Effector memory CD8-positive, alpha-beta T cell (primary cell): ENCODE measurements around the gene SERPINE1.
"Not testable (repeated sequence)": the region's sequence is repeated elsewhere in the genome, so short reads cannot be mapped to it uniquely, and the experiment has no call there.

Experiments used
- ATAC-seq: fragments of 150-1000 bp; cut with Tn5 transposase; replicated peaks from 2 replicates; pipeline ENCODE4 v1.10.0; 2021; ENCODE audit warnings: mild to moderate bottlenecking, moderate library complexity
- DNase-seq, 3 experiments: peaks; one replicate each; pipeline ENCODE4 v3.0.0; 2021
- H3K27ac Mint-ChIP-seq, 2 donors: one replicate each; pipeline ENCODE4 v1.8.0; 2022; ENCODE audit warnings: mild to moderate bottlenecking in 2 of 2, mixed read lengths in 2 of 2, moderate library complexity in 2 of 2
- H3K27me3 Mint-ChIP-seq, 2 donors: one replicate each; pipeline ENCODE4 v1.8.0; 2022; ENCODE audit warnings: mixed read lengths in 2 of 2
- H3K36me3 Mint-ChIP-seq: one replicate; pipeline ENCODE4 v1.8.0; 2022; ENCODE audit warnings: mild to moderate bottlenecking, moderate library complexity, mixed read lengths; ENCODE audit not compliant: insufficient read depth
- H3K4me1 Mint-ChIP-seq, 2 donors: one replicate each; pipeline ENCODE4 v1.8.0; 2022; ENCODE audit warnings: low read depth in 2 of 2, mixed read lengths in 2 of 2
- H3K4me3 Mint-ChIP-seq, 2 donors: one replicate each; pipeline ENCODE4 v1.8.0; 2022; ENCODE audit warnings: mild to moderate bottlenecking in 2 of 2, mixed read lengths in 2 of 2, moderate library complexity in 2 of 2
- H3K9me3 Mint-ChIP-seq, 2 donors: one replicate each; pipeline ENCODE4 v1.8.0; 2022; ENCODE audit warnings: mixed read lengths in 2 of 2

The SERPINE1 gene

DNA sequence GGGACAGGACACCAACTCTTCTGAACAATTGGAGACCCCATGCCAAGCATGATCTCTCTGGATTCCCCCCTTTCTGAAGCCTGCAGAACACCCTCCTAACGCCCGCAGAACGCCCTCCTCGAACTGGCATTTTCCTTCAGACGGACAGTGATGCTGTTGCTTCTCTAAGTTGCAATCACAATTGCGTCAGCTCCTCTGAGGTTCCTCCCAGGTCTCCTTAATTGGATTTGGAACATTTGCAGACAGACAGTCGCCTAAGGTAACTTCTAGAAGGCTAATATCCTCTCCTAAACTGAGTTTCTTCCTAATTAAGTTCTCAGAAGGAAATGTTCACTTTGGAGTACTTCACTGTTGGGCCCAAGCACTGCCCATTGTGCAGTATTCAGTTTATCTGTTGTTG lies 20.5 kb upstream of the SERPINE1 start:
- Mint-ChIP-seq H3K4me1 (no peaks in the 10 kb centered on the region), H3K4me3 (no peak overlapping the region), H3K36me3 (peaks cover 8% of the 10 kb centered on the region), H3K9me3 (no peaks in the 10 kb centered on the region), H3K27ac (no peak overlapping the region), H3K27me3 (peaks cover 23 to 64% of the 10 kb centered on the region in 2 donors)
- ATAC-seq (no peak), DNase-seq (no peak)

DNA sequence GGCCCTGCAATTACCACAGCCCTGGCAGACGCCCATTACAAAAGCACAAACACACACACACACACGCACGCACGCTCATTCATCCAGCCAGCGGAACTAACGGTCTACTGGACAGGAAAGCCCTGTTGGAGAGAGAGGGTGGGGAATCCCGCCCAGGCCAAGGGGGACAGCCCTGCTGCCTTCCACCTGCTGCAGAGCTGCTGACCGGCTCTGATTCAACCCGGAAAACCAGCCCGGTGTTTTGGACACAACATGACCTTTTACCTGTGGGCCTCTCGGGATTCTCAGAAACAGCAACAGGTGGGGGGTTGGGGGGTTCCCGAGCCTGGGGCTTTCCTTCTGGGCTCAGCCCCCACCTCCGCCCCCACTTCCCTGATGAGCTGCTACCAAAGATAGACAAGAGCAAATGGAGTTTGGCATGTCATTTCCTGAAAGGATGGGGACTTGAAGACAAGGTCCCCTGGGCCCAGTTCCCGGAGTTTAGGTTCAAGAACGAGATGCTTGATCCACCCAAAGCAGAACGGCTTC lies 18.5 kb upstream of the SERPINE1 start:
- DNase-seq (no peak), ATAC-seq (no peak)
- no peak overlapping the region for H3K4me3 Mint-ChIP-seq
- peaks cover 10 to 50% of the 10 kb centered on the region in 2 donors for H3K27me3 Mint-ChIP-seq
- no peak overlapping the region for H3K27ac Mint-ChIP-seq
- peaks cover 8% of the 10 kb centered on the region for H3K36me3 Mint-ChIP-seq
- no peaks in the 10 kb centered on the region for H3K4me1 Mint-ChIP-seq
- H3K9me3 Mint-ChIP-seq, result no peaks in the 10 kb centered on the region

DNA sequence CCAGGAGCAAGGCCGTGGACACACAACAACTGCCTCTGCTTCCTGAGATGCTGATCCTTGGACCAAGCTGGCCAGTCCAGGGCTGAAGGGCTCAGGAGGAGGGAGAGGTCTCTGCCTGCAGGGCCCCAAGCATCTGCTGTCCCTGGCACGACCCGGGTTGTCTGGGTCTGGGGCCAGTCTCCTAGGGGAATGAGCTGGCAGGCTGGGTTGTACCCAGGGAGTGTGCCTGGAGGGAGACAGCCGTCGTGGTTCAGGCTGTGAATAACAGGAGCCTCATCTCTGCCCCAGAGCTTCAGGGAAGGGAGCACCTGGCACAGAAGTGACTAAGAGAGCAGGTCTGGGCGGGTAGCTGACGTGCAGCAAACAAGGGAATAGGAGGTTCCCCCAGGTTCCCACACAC lies 17.9 kb upstream of the SERPINE1 start:
- Mint-ChIP-seq H3K4me3 (no peak overlapping the region), H3K4me1 (no peaks in the 10 kb centered on the region), H3K9me3 (no peaks in the 10 kb centered on the region), H3K27ac (no peak overlapping the region), H3K36me3 (peaks cover 6% of the 10 kb centered on the region), H3K27me3 (peaks cover 6 to 47% of the 10 kb centered on the region in 2 donors)
- ATAC-seq (no peak), DNase-seq (no peak)

DNA sequence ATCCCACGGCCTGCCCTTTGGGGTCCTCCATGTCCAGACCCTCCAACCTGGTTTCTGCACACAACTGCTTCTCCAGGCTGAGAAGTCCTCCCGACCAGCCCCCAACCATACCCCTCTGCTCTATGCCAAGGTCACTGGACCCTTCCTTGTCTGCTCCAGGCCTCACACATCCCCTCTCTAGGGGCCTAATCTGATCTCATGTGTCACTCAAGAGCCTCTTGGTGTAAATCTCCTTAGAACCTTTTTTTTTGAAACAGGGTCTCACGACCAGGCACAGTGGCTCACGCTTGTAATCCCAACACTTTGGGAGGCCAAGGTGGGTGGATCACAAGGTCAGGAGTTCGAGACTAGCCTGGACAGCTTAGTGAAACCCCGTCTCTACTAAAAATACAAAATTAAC lies 17.5 kb upstream of the SERPINE1 start:
- Mint-ChIP-seq H3K4me3 (no peak overlapping the region), H3K27ac (no peak overlapping the region), H3K36me3 (peaks cover 5% of the 10 kb centered on the region), H3K27me3 (peaks cover 6 to 47% of the 10 kb centered on the region in 2 donors), H3K9me3 (no peaks in the 10 kb centered on the region), H3K4me1 (no peaks in the 10 kb centered on the region)
- ATAC-seq, result no peak
- no peak for DNase-seq

DNA sequence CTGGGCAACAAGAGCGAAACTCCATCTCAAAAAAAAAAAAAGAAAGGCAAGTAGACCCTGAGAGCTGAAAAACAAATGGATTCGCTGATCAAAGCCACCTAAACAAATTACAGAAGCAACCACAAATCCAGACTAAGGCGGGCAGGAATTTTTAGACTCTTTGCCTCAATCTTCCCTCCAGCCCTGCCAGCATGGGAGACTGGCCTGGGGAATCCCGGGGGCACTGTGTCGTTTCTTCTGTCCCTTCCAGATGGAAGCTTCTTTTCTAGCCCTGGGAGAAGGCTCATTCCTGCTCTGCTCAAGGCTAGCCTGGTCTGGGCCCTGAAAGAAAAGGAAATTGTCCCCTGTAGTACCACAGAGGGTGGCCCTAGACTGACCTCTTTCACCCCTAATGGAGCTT lies 15.6 kb upstream of the SERPINE1 start:
- Mint-ChIP-seq H3K4me3 (no peak overlapping the region), H3K4me1 (no peaks in the 10 kb centered on the region), H3K36me3 (no peaks in the 10 kb centered on the region), H3K27ac (no peak overlapping the region), H3K27me3 (peaks cover 9 to 40% of the 10 kb centered on the region in 2 donors), H3K9me3 (no peaks in the 10 kb centered on the region)
- ATAC-seq (no peak), DNase-seq (no peak)

DNA sequence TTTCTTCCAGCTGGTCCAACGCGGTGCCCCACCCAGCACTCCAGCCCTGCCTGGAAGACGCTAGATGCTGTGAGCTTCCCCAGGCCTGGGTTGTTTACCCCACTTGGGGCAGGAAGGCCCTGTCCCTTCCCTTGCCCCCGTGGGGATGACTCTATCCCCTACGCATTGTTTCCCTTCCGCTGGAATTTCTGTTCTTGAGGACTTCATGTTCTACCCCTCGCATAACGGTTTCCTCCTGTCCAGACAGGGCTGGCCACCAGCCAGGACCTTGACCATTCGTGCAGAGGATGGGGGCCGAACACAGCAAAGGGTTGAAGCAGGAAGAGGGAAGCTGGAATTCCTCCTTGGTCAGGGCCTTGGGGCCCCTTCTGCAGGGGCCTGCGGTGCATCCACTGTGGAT lies 14.7 kb upstream of the SERPINE1 start:
- DNase-seq, result no peak
- Mint-ChIP-seq H3K9me3 (no peaks in the 10 kb centered on the region), H3K4me1 (no peaks in the 10 kb centered on the region), H3K36me3 (no peaks in the 10 kb centered on the region), H3K4me3 (no peak overlapping the region), H3K27me3 (peaks cover 12 to 42% of the 10 kb centered on the region in 2 donors), H3K27ac (no peak overlapping the region)
- no peak for ATAC-seq

DNA sequence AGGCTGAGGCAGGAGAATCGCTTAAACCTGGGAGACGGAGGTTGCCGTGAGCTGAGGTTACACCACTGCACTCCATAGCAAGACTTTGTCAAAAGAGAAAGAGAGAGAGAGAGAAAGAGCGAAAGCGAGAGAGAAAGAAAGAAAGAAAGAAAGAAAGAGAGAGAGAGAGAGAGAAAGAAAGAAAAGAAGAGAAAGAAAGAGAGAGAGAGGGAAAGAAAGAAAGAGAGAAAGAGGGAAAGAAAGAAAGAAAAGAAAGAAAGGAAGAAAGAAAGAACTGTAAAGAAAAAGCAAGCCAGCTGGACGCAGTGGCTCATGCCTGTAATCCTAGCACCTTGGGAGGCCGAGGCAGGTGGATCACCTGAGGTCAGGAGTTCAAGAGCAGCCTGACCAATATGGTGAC lies 13.8 kb upstream of the SERPINE1 start:
- DNase-seq, H3K4me3 Mint-ChIP-seq, H3K36me3 Mint-ChIP-seq, H3K4me1 Mint-ChIP-seq, H3K9me3 Mint-ChIP-seq, ATAC-seq: not testable (repeated sequence)
- Mint-ChIP-seq H3K27me3 (peaks cover 15 to 42% of the 10 kb centered on the region in 2 donors), H3K27ac (peak overlapping the region in 1 of 2 donors; percentile 26)

DNA sequence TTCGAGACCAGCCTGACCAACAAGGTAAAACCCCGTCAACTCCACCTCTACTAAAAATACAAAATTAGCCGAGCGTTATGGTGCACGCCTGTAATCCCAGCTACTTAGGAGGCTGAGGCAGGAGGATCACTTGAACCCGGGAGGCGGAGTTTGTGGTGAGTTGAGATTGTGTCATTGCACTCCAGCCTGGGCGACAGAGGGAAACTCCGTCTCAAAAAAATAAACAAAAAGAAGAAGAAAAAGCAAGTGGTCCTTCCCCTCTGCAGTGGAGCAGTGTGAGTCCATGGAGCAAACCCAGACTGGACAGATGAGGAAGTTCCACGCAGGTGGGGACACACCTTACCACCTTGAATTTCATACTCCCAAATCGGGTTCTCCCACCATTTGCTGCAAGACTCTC lies 13.1 kb upstream of the SERPINE1 start:
- ATAC-seq (no peak), DNase-seq (no peak)
- Mint-ChIP-seq H3K36me3 (no peaks in the 10 kb centered on the region), H3K27me3 (peaks cover 21 to 42% of the 10 kb centered on the region in 2 donors), H3K4me1 (no peaks in the 10 kb centered on the region), H3K27ac (no peak overlapping the region), H3K9me3 (no peaks in the 10 kb centered on the region), H3K4me3 (no peak overlapping the region)

DNA sequence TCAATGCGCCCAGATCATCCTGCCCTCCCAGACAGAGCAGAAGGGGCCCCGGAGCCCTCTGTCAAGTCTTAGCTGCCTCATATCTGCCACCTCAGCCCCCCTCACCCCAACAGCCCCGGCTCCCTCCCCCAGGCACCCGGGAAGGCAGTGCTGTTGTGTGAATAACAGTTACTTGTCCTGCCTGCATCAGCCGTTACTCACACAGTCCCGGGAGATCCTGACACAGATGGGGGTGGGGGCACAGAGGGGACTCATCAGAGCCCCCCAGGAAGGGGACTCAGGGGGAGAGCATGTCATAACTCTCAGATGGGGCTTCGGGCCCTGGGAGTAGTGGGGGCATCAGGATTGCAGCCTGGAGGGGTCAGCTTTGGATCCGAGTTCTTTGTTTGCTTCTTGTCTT lies 12.4 kb upstream of the SERPINE1 start:
- Mint-ChIP-seq H3K27me3 (peaks cover 23 to 42% of the 10 kb centered on the region in 2 donors), H3K9me3 (no peaks in the 10 kb centered on the region), H3K4me3 (no peak overlapping the region), H3K36me3 (no peaks in the 10 kb centered on the region), H3K27ac (no peak overlapping the region), H3K4me1 (no peaks in the 10 kb centered on the region)
- no peak for DNase-seq
- no peak for ATAC-seq

DNA sequence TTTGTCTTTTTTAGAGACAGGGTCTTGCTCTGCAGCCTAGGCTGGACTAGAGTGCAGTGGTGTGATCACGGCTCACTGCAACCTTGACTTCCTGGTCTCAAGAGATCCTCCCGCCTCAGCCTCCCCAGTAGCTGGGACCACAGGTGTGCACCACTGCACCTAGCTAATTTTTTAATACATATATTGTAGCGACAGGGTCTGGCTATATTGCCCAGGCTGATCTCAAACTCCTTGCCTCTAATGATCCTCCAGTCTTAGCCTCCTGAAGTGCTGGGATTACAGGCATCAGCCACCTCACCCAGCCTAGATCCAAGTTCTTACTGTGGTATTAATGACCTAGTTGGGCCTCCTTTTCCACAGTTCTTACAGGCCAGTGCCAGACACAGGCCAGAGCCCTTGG lies 11.7 kb upstream of the SERPINE1 start:
- Mint-ChIP-seq H3K9me3 (no peaks in the 10 kb centered on the region), H3K36me3 (no peaks in the 10 kb centered on the region), H3K27me3 (peaks cover 25 to 45% of the 10 kb centered on the region in 2 donors), H3K4me1 (no peaks in the 10 kb centered on the region), H3K27ac (no peak overlapping the region), H3K4me3 (no peak overlapping the region)
- DNase-seq (no peak), ATAC-seq (no peak)

DNA sequence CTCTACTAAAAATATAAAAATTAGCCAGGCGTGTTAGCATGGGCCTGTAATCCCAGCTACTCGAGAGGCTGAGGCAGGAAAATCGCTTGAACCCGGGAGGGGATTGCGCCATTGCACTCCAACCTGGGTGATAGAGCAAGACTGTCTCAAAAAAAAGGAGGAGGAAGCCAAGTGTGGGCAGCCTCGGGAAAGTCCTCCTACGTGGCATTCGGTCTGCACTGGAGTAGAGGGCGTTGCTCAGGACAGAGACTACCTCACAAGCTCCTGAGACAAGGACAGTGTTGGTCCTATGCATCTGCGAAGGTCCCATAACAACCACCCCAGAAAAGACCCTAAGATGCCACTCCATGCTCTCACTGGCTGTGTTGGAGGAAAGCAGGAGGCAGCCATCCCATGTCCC lies 10.0 kb upstream of the SERPINE1 start:
- ATAC-seq (no peak), DNase-seq (no peak)
- peaks cover 36 to 61% of the 10 kb centered on the region in 2 donors for H3K27me3 Mint-ChIP-seq
- no peak overlapping the region for H3K4me3 Mint-ChIP-seq
- H3K4me1 Mint-ChIP-seq, result peaks cover 1 to 2% of the 10 kb centered on the region in 2 donors
- no peak overlapping the region for H3K27ac Mint-ChIP-seq
- no peaks in the 10 kb centered on the region for H3K36me3 Mint-ChIP-seq
- H3K9me3 Mint-ChIP-seq, result no peaks in the 10 kb centered on the region

DNA sequence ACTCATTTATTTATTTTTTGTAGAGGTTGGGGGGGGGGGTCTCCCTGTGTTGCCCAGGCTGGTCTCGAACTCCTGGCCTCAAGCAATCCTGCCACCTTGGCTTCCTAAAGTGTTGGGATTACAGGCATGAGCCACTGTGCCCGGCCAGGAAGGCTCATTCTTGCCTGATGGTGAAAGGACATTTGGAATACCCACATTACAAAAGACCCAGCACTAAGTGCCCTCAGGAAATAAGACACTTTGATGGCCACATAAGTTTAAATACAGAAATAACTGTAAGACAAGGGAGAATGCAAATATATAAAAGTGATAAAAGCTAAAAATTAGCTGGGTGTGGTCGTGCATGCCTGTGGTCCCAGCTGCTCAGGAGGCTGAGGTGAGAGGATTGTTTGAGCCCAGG lies 8.0 kb upstream of the SERPINE1 start:
- Mint-ChIP-seq H3K4me3 (no peak overlapping the region), H3K27ac (no peak overlapping the region), H3K36me3 (no peaks in the 10 kb centered on the region), H3K9me3 (no peaks in the 10 kb centered on the region), H3K4me1 (peaks cover 4 to 5% of the 10 kb centered on the region in 2 donors), H3K27me3 (peaks cover 54 to 79% of the 10 kb centered on the region in 2 donors)
- no peak for ATAC-seq
- DNase-seq, result no peak

DNA sequence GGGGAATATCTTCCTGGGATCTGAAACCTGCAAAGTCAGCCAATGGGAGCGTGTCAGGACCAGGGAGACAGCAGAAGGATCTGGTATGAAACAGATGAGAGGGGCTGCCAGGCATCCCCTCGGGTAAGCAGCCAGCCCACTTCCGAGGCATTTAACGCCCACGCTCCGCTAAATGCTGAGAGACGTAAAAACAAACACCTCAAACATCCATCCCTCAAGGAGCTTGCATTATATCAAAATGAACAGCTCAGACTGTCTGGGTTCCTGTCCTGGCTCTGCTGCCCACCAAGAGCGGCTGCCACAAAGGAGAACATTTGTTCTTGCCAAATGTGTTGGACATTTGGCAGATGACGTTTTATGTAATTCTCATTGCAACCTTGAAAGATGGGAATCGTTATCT lies 7.0 kb upstream of the SERPINE1 start:
- ATAC-seq (no peak), DNase-seq (no peak)
- Mint-ChIP-seq H3K36me3 (no peaks in the 10 kb centered on the region), H3K4me1 (peaks cover 8 to 10% of the 10 kb centered on the region in 2 donors), H3K27ac (no peak overlapping the region), H3K4me3 (no peak overlapping the region), H3K9me3 (no peaks in the 10 kb centered on the region), H3K27me3 (peaks cover 61 to 81% of the 10 kb centered on the region in 2 donors)

DNA sequence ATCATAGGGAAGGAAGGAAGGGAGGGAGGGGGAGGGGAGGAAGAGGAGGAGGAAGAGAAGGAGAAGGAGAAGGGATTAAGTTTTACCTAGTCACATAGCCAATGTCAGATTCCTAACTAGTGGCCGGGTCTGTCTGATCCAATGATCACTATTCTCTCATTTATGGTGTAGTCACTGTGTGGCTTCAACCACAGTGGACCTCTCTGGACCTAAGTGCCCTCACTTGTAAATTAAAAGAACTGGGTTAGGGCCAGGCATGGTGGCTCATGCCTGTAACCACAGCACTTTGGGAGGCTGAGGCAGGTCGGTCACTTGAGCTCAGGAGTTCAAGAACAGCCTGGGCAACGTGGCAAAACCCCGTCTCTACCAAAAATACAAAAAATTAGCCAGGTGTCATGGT lies 6.6 kb upstream of the SERPINE1 start:
- no peaks in the 10 kb centered on the region for H3K36me3 Mint-ChIP-seq
- H3K4me3 Mint-ChIP-seq, result no peak overlapping the region
- DNase-seq (no peak), ATAC-seq (no peak)
- H3K27me3 Mint-ChIP-seq, result peaks cover 66 to 85% of the 10 kb centered on the region in 2 donors
- no peak overlapping the region for H3K27ac Mint-ChIP-seq
- no peaks in the 10 kb centered on the region for H3K9me3 Mint-ChIP-seq
- H3K4me1 Mint-ChIP-seq, result peaks cover 10 to 11% of the 10 kb centered on the region in 2 donors

DNA sequence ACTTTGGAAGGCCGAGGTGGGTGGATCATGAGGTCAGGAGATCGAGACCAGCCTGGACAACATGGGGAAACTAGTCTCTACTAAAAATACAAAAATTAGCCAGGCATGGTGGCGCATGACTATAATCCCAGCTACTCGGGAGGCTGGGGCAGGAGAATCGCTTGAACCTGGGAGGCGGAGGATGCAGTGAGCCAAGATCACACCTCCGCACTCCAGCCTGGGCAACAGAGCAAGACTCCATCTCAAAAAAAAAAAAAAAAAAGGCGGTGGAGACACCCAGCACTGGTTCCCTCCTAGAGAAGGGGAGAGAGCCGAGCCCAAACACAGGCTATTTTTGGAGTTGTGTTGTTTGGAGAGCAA lies 5.3 kb upstream of the SERPINE1 start:
- H3K27ac Mint-ChIP-seq, H3K9me3 Mint-ChIP-seq, DNase-seq, ATAC-seq, H3K36me3 Mint-ChIP-seq: not testable (repeated sequence)
- H3K27me3 Mint-ChIP-seq, result peaks cover 70 to 98% of the 10 kb centered on the region in 2 donors
- peaks cover 19 to 20% of the 10 kb centered on the region in 2 donors for H3K4me1 Mint-ChIP-seq
- H3K4me3 Mint-ChIP-seq, result peak overlapping the region in 1 of 2 donors; percentile 29
